GM21390 (cell line): Measurements from ENCODE around the gene ATRAID.
A peak's percentile ranks its signal among the peaks of the same experiment; 100 is the strongest.
"Not testable (repeated sequence)": the region's sequence is repeated elsewhere in the genome, so short reads cannot be mapped to it uniquely, and the experiment has no call there.

Source experiments
- ATAC-seq: cut with Tn5 transposase; IDR thresholded peaks from one replicate; pipeline ENCODE4 v1.9.1; 2021; ENCODE audit not compliant: unreplicated experiment

ATRAID gene

GRCh38 chr2:27211943-27212625 is at the start of gene ATRAID, which contains the start of gene SLC5A6:
TSS of gene ATRAID (plus strand) at chr2:27212041. CDS start at chr2:27212369, 328 bp downstream.
TSS of gene SLC5A6 (minus strand) at chr2:27212268. CDS start at chr2:27207650, 4,618 bp downstream.
- ATAC-seq = peak; percentile 80

GRCh38 chr2:27162151-27163121 is 49.4 kb upstream of the ATRAID start:
- no peak for ATAC-seq

- ATAC-seq = peak; percentile 66
Observed at GRCh38 chr2:27164960-27165763, 46.7 kb upstream of the ATRAID start.

- no peak for ATAC-seq
Observed at GRCh38 chr2:27170581-27171337, 41.1 kb upstream of the ATRAID start.

- ATAC-seq = no peak
Observed at GRCh38 chr2:27171351-27171848, 40.4 kb upstream of the ATRAID start.

GRCh38 chr2:27174638-27175037 is 37.2 kb upstream of the ATRAID start:
- no peak for ATAC-seq

- no peak for ATAC-seq
Observed at GRCh38 chr2:27175330-27175729, 36.5 kb upstream of the ATRAID start.

GRCh38 chr2:27175781-27176180 is 36.1 kb upstream of the ATRAID start:
- ATAC-seq = not testable (repeated sequence)

- ATAC-seq = no peak
Observed at GRCh38 chr2:27177441-27178351, 34.1 kb upstream of the ATRAID start.

- no peak for ATAC-seq
Observed at GRCh38 chr2:27178469-27178868, 33.4 kb upstream of the ATRAID start.

- ATAC-seq = no peak
Observed at GRCh38 chr2:27179344-27180000, 32.4 kb upstream of the ATRAID start.

GRCh38 chr2:27182346-27182745 is 29.5 kb upstream of the ATRAID start:
- no peak for ATAC-seq

GRCh38 chr2:27184115-27184514 is 27.7 kb upstream of the ATRAID start:
- ATAC-seq = no peak

GRCh38 chr2:27185331-27186026 is 26.4 kb upstream of the ATRAID start:
- no peak for ATAC-seq

GRCh38 chr2:27186613-27187345 is 25.1 kb upstream of the ATRAID start:
- ATAC-seq = no peak

GRCh38 chr2:27189989-27190388 is 21.9 kb upstream of the ATRAID start:
- no peak for ATAC-seq
